IMR-90 (cell line): Measurements from ENCODE around the gene TMEM253. TPM values are rescaled to one million over a fixed set of nuclear protein-coding genes. Genes with fewer than 3 reads are reported as not detected.

Experiments used
- ATAC-seq: fragments of 200-7000 bp; cut with Tn5 transposase; 2 replicates; pipeline ENCODE4 v1.9.1; 2020; ENCODE audit warnings: low read depth, mild to moderate bottlenecking, moderate library complexity
- BruUV-seq: library from RNA; stranded (reverse); fragments of 400-500 nt; replicated peaks from 2 replicates; lab custom pipeline; 2021; lab: Mats Ljungman, UMichigan
- CTCF ChIA-PET: fragments of 300-600 bp; formaldehyde crosslinking; extraction: SDS; loops from one replicate; lab custom pipeline; 2021; ENCODE audit warnings: antibody characterized with exemption; lab: Yijun Ruan, JAX
- POLR2A ChIA-PET: fragments of 300-600 bp; sonication (Branson Sonifier 250); formaldehyde crosslinking; loops from one replicate; lab custom pipeline; 2022; ENCODE audit warnings: antibody characterized with exemption; ENCODE audit not compliant: unreplicated experiment; lab: Charles Lee
- DNase-seq: peaks from one replicate; pipeline ENCODE4 v3.0.0; 2013
- H2AFZ ChIP-seq: replicated peaks from 2 replicates; pipeline ENCODE3; 2013; ENCODE audit warnings: low read length, mild to moderate bottlenecking; ENCODE audit not compliant: poor library complexity
- H2AK5ac ChIP-seq: 2 replicates; pipeline ENCODE4 v1.6.1; 2013; ENCODE audit warnings: low read depth, low read length, inconsistent platforms
- H2AK9ac ChIP-seq: replicated peaks from 2 replicates; pipeline ENCODE3; 2013; ENCODE audit warnings: mild to moderate bottlenecking, low read depth, low read length, moderate library complexity; ENCODE audit not compliant: poor library complexity
- H2BK120ac ChIP-seq: 2 replicates; pipeline ENCODE4 v1.6.1; 2013; ENCODE audit warnings: low read depth, low read length, inconsistent platforms
- H2BK15ac ChIP-seq: 3 replicates; pipeline ENCODE4 v1.6.1; 2013; ENCODE audit warnings: low read depth, low read length, inconsistent platforms
- H2BK20ac ChIP-seq: 2 replicates; pipeline ENCODE4 v1.6.1; 2013; ENCODE audit warnings: low read depth, mild to moderate bottlenecking, inconsistent platforms, low read length, moderate library complexity
- H2BK5ac ChIP-seq: 2 replicates; pipeline ENCODE4 v1.6.1; 2013; ENCODE audit warnings: mild to moderate bottlenecking, low read depth, low read length, inconsistent platforms; ENCODE audit not compliant: poor library complexity, severe bottlenecking
- H3K14ac ChIP-seq: replicated peaks from 2 replicates; pipeline ENCODE4 v1.6.1; 2013; ENCODE audit warnings: low read depth, low read length, inconsistent platforms
- H3K18ac ChIP-seq: 2 replicates; pipeline ENCODE4 v1.6.1; 2013; ENCODE audit warnings: low read depth, low read length, control low read depth
- H3K23ac ChIP-seq: 2 replicates; pipeline ENCODE4 v1.6.1; 2013; ENCODE audit warnings: low read depth, low read length, inconsistent platforms
- H3K27ac ChIP-seq: 2 replicates; pipeline ENCODE4 v1.5.1; 2013; ENCODE audit warnings: mild to moderate bottlenecking, control low read depth, low read length; ENCODE audit not compliant: insufficient read depth
- H3K27me3 ChIP-seq: 2 replicates; pipeline ENCODE4 v1.6.1; 2013; ENCODE audit warnings: low read length; ENCODE audit not compliant: control insufficient read depth, insufficient read depth
- H3K36me3 ChIP-seq: 2 replicates; pipeline ENCODE4 v1.6.1; 2013; ENCODE audit warnings: low read length, mixed read lengths; ENCODE audit not compliant: control insufficient read depth, insufficient read depth
- H3K4ac ChIP-seq: 2 replicates; pipeline ENCODE4 v1.6.1; 2013; ENCODE audit warnings: low read depth, low read length, inconsistent platforms
- H3K4me1 ChIP-seq: 2 replicates; pipeline ENCODE4 v1.6.1; 2013; ENCODE audit warnings: low read length, mixed read lengths; ENCODE audit not compliant: control insufficient read depth, insufficient read depth
- H3K4me2 ChIP-seq: 2 replicates; pipeline ENCODE4 v1.6.1; 2013; ENCODE audit warnings: low read depth, mild to moderate bottlenecking, control low read depth, low read length, moderate library complexity
- H3K4me3 ChIP-seq: 2 replicates; pipeline ENCODE4 v1.5.1; 2013; ENCODE audit warnings: low read depth, mild to moderate bottlenecking, control low read depth, low read length, moderate library complexity; ENCODE audit not compliant: insufficient read depth
- H3K56ac ChIP-seq: 2 replicates; pipeline ENCODE4 v1.6.1; 2013; ENCODE audit warnings: low read length, inconsistent platforms; ENCODE audit not compliant: insufficient read depth; ENCODE audit errors: extremely low read depth
- H3K79me1 ChIP-seq, 2 experiments: 2 replicates each; pipeline ENCODE4 v1.6.1; 2013; ENCODE audit warnings: low read length in 2 of 2, inconsistent platforms in 1 of 2, low read depth in 1 of 2
- H3K9ac ChIP-seq: 2 replicates; pipeline ENCODE4 v1.6.1; 2013; ENCODE audit warnings: low read depth, low read length, control low read depth
- H3K9me1 ChIP-seq: 2 replicates; pipeline ENCODE4 v1.6.1; 2013; ENCODE audit warnings: low read length, inconsistent platforms; ENCODE audit not compliant: insufficient read depth
- H3K9me3 ChIP-seq: 2 replicates; pipeline ENCODE4 v1.6.1; 2013; ENCODE audit warnings: low read length; ENCODE audit not compliant: control insufficient read depth, insufficient read depth
- H4K20me1 ChIP-seq: 2 replicates; pipeline ENCODE4 v1.6.1; 2013; ENCODE audit warnings: low read length, inconsistent platforms; ENCODE audit not compliant: insufficient read depth
- H4K5ac ChIP-seq: 2 replicates; pipeline ENCODE4 v1.6.1; 2013; ENCODE audit warnings: mild to moderate bottlenecking, low read depth, low read length, control low read depth
- H4K8ac ChIP-seq, 2 experiments: 2 replicates each; pipeline ENCODE4 v1.6.1; 2013; ENCODE audit warnings: low read depth in 2 of 2, low read length in 2 of 2, control low read depth in 1 of 2, inconsistent platforms in 1 of 2
- H4K91ac ChIP-seq: 2 replicates; pipeline ENCODE4 v1.6.1; 2013; ENCODE audit warnings: low read depth, low read length, inconsistent platforms; ENCODE audit not compliant: insufficient read depth
- BHLHE40 ChIP-seq: fragments of 150-350 bp; IDR thresholded peaks from 2 replicates; pipeline ENCODE4 v1.6.1; 2016; ENCODE audit warnings: mild to moderate bottlenecking, low read depth, low read length
- NFE2L2 ChIP-seq: fragments of 150-350 bp; IDR thresholded peaks from 2 replicates; pipeline ENCODE4 v1.6.1; 2016; ENCODE audit warnings: low read depth, mild to moderate bottlenecking, low read length
- RFX5 ChIP-seq: IDR thresholded peaks from 2 replicates; pipeline ENCODE4 v1.8.0; 2012; ENCODE audit warnings: low read depth, mild to moderate bottlenecking, low read length, moderate library complexity
- WGBS, 2 experiments: methylation state at CpG; one replicate each; pipeline versions ENCODE4 v1.1.5 to v1.1.7; 2013; ENCODE audit warnings: missing lambda C conversion rate in 2 of 2; ENCODE audit not compliant: insufficient read length in 1 of 2; ENCODE audit errors: extremely low coverage in 2 of 2; 5-methylcytosine and 5-hydroxymethylcytosine counted together
- dilution Hi-C: fragments of 300-500 bp; cut with HindIII; formaldehyde crosslinking; loops from one replicate; pipeline ENCODE4 v1.14.3; 2018; ENCODE audit warnings: low sequenced_read_pairs; ENCODE audit not compliant: unreplicated experiment
- in situ Hi-C: fragments of 300-500 bp; cut with MboI; formaldehyde crosslinking; loops from 3 replicates; pipeline ENCODE4 v1.14.3; 2019; ENCODE audit warnings: low sequenced_read_pairs, inconsistent platforms, mixed read lengths
- intact Hi-C: fragments of 100-400 bp; cut with micrococcal nuclease; formaldehyde crosslinking; loops from 2 replicates; pipeline ENCODE4 v1.10.0; 2022
- polyA plus RNA-seq, 3 experiments: library from polyadenylated mRNA; depleted of rRNA; stranded (reverse); fragments of >200 nt; gene quantifications; 2 replicates each; pipeline ENCODE4 v1.2.3, GENCODE V29; 2012; ENCODE audit warnings: low replicate concordance in 1 of 3
- total RNA-seq: library from RNA; depleted of rRNA; stranded (reverse); fragments of >200 nt; gene quantifications from 2 replicates; pipeline ENCODE4 v1.2.3, GENCODE V29; 2012

The TMEM253 gene
- total and polyA plus RNA-seq, 2 of the 4 experiments (the other 2 are of a cell fraction), result 0.07 TPM; not detected in 1

GRCh38 chr14:21073921-21074320 lies 26.9 kb upstream of the TMEM253 start:
- Histone ChIP-seq H3K27ac (no peak overlapping the region), H3K36me3 (peaks cover 57% of the 10 kb centered on the region), H4K5ac (no peak overlapping the region), H3K18ac (no peak overlapping the region), H4K91ac (no peak overlapping the region), H3K14ac (no peak overlapping the region), H3K23ac (no peak overlapping the region), H3K4me1 (peaks cover 17% of the 10 kb centered on the region), H3K4me2 (no peak overlapping the region), H3K9me3 (no peaks in the 10 kb centered on the region), H2AFZ (no peak overlapping the region), H2BK5ac (no peak overlapping the region), H3K56ac (no peak overlapping the region), H2BK120ac (no peak overlapping the region), H2AK9ac (no peak overlapping the region), H4K20me1 (peaks cover 10% of the 10 kb centered on the region), H4K8ac (no peak overlapping the region), H2BK15ac (no peak overlapping the region), H2AK5ac (no peak overlapping the region), H3K79me1 (peaks cover 29 to 61% of the 10 kb centered on the region in 2 experiments), H3K27me3 (no peaks in the 10 kb centered on the region), H3K9me1 (peaks cover 10% of the 10 kb centered on the region), H3K4ac (no peak overlapping the region), H3K9ac (no peak overlapping the region), H2BK20ac (no peak overlapping the region), H3K4me3 (no peak overlapping the region)
- WGBS, 2 experiments, result 92% methylated on average over 7 of the region's 9 CpGs; no CpG with 5 or more reads in 1 of the 2 experiments
- DNase-seq, result no peak
- dilution Hi-C loops (no loop called here), in situ Hi-C loops (no loop called here), intact Hi-C loops (no loop called here)
- ChIA-PET CTCF (no interaction called here), POLR2A (no interaction called here)
- TF ChIP-seq BHLHE40 (no peak), NFE2L2 (no peak), RFX5 (no peak)
- no peak for ATAC-seq
- no TSS peak for BruUV-seq
